BLaER1 (cell line): Measurements from ENCODE around the gene YIPF1.

Experiments
- H3K27ac ChIP-seq: shearing (Covaris generic); formaldehyde crosslinking; 2 replicates; pipeline ENCODE4 v1.8.1; 2022
- H3K27me3 ChIP-seq: shearing (Covaris generic); formaldehyde crosslinking; 2 replicates; pipeline ENCODE4 v1.8.1; 2022
- H3K36me3 ChIP-seq: shearing (Covaris generic); formaldehyde crosslinking; 2 replicates; pipeline ENCODE4 v1.8.1; 2022
- H3K4me1 ChIP-seq: shearing (Covaris generic); formaldehyde crosslinking; 2 replicates; pipeline ENCODE4 v1.8.1; 2022
- H3K4me2 ChIP-seq: shearing (Covaris generic); formaldehyde crosslinking; 2 replicates; pipeline ENCODE4 v1.8.1; 2022
- H3K4me3 ChIP-seq: shearing (Covaris generic); formaldehyde crosslinking; 2 replicates; pipeline ENCODE4 v1.8.1; 2022
- H3K9ac ChIP-seq: shearing (Covaris generic); formaldehyde crosslinking; 2 replicates; pipeline ENCODE4 v1.8.1; 2022
- H3K9me3 ChIP-seq: shearing (Covaris generic); formaldehyde crosslinking; 2 replicates; pipeline ENCODE4 v1.8.1; 2022
- H4K20me1 ChIP-seq: shearing (Covaris generic); formaldehyde crosslinking; 2 replicates; pipeline ENCODE4 v1.8.1; 2022
- Cebpa-rat ChIP-seq: shearing (Covaris generic); IDR thresholded peaks from 2 replicates; pipeline ENCODE4 v1.8.1; 2022

Gene YIPF1

GRCh38 chr1:53918343-53918742 lies 28.7 kb upstream of the YIPF1 start:
- Histone ChIP-seq H3K9me3 (no peaks in the 10 kb centered on the region), H3K36me3 (peaks cover 60% of the 10 kb centered on the region), H3K27me3 (no peaks in the 10 kb centered on the region), H4K20me1 (no peaks in the 10 kb centered on the region), H3K4me3 (no peak overlapping the region), H3K4me1 (no peaks in the 10 kb centered on the region), H3K27ac (no peak overlapping the region), H3K9ac (no peak overlapping the region), H3K4me2 (no peak overlapping the region)
- no peak for TF ChIP-seq Cebpa-rat

- H3K36me3 ChIP-seq, result peaks cover 31% of the 10 kb centered on the region
Measured at GRCh38 chr1:53913352-53914033, 23.9 kb upstream of the YIPF1 start.

GRCh38 chr1:53911442-53911841 lies 21.8 kb upstream of the YIPF1 start:
- no peak overlapping the region for H3K9ac ChIP-seq
- no peaks in the 10 kb centered on the region for H4K20me1 ChIP-seq
- H3K36me3 ChIP-seq, result peaks cover 18% of the 10 kb centered on the region
- H3K27ac ChIP-seq, result no peak overlapping the region
- H3K4me2 ChIP-seq, result no peak overlapping the region
- no peaks in the 10 kb centered on the region for H3K9me3 ChIP-seq
- no peaks in the 10 kb centered on the region for H3K27me3 ChIP-seq
- TF ChIP-seq Cebpa-rat, result no peak
- no peaks in the 10 kb centered on the region for H3K4me1 ChIP-seq
- no peak overlapping the region for H3K4me3 ChIP-seq

More at GRCh38 chr1:53913352-53914033, 23.9 kb upstream of the YIPF1 start:
- Histone ChIP-seq H4K20me1 (no peaks in the 10 kb centered on the region), H3K4me2 (no peak overlapping the region), H3K9me3 (no peaks in the 10 kb centered on the region), H3K4me1 (no peaks in the 10 kb centered on the region), H3K27me3 (no peaks in the 10 kb centered on the region), H3K4me3 (no peak overlapping the region), H3K27ac (no peak overlapping the region), H3K9ac (no peak overlapping the region)
- TF ChIP-seq Cebpa-rat, result no peak

GRCh38 chr1:53909946-53910345 lies 20.3 kb upstream of the YIPF1 start:
- Histone ChIP-seq H3K27ac (no peak overlapping the region), H4K20me1 (no peaks in the 10 kb centered on the region), H3K4me2 (no peak overlapping the region), H3K9ac (no peak overlapping the region), H3K4me1 (no peaks in the 10 kb centered on the region), H3K36me3 (peaks cover 18% of the 10 kb centered on the region), H3K9me3 (no peaks in the 10 kb centered on the region), H3K4me3 (no peak overlapping the region), H3K27me3 (no peaks in the 10 kb centered on the region)
- TF ChIP-seq Cebpa-rat, result no peak

- H3K9me3 ChIP-seq, result no peaks in the 10 kb centered on the region
- no peaks in the 10 kb centered on the region for H4K20me1 ChIP-seq
- H3K4me2 ChIP-seq, result no peak overlapping the region
- H3K4me3 ChIP-seq, result no peak overlapping the region
- peaks cover 24% of the 10 kb centered on the region for H3K4me1 ChIP-seq
- H3K27ac ChIP-seq, result no peak overlapping the region
- H3K27me3 ChIP-seq, result no peaks in the 10 kb centered on the region
- no peak for TF ChIP-seq Cebpa-rat
- no peaks in the 10 kb centered on the region for H3K36me3 ChIP-seq
- H3K9ac ChIP-seq, result no peak overlapping the region
Measured at GRCh38 chr1:53906121-53906520, 16.5 kb upstream of the YIPF1 start.

GRCh38 chr1:53905509-53905908 lies 15.9 kb upstream of the YIPF1 start:
- no peak for TF ChIP-seq Cebpa-rat
- Histone ChIP-seq H3K27me3 (no peaks in the 10 kb centered on the region), H3K4me2 (no peak overlapping the region), H3K4me3 (no peak overlapping the region), H4K20me1 (no peaks in the 10 kb centered on the region), H3K9me3 (no peaks in the 10 kb centered on the region), H3K4me1 (peaks cover 24% of the 10 kb centered on the region), H3K9ac (no peak overlapping the region), H3K27ac (no peak overlapping the region), H3K36me3 (no peaks in the 10 kb centered on the region)

GRCh38 chr1:53902235-53903138 lies 12.9 kb upstream of the YIPF1 start:
- H3K4me1 ChIP-seq, result peaks cover 30% of the 10 kb centered on the region
- no peaks in the 10 kb centered on the region for H4K20me1 ChIP-seq
- H3K27ac ChIP-seq, result peak overlapping the region; percentile 30; the same call in 1 of the 2 replicates
- H3K4me2 ChIP-seq, result peak overlapping the region; percentile 63
- H3K9me3 ChIP-seq, result no peaks in the 10 kb centered on the region
- TF ChIP-seq Cebpa-rat, result no peak
- no peaks in the 10 kb centered on the region for H3K27me3 ChIP-seq
- no peak overlapping the region for H3K4me3 ChIP-seq
- no peak overlapping the region for H3K9ac ChIP-seq
- H3K36me3 ChIP-seq, result no peaks in the 10 kb centered on the region

GRCh38 chr1:53899708-53900107 lies 10.1 kb upstream of the YIPF1 start:
- H3K4me2 ChIP-seq, result no peak overlapping the region
- H3K27ac ChIP-seq, result no peak overlapping the region

GRCh38 chr1:53899206-53899628 lies 9.6 kb upstream of the YIPF1 start:
- no peak overlapping the region for H3K9ac ChIP-seq
- no peaks in the 10 kb centered on the region for H4K20me1 ChIP-seq
- H3K4me3 ChIP-seq, result no peak overlapping the region
- H3K27me3 ChIP-seq, result no peaks in the 10 kb centered on the region
- H3K9me3 ChIP-seq, result no peaks in the 10 kb centered on the region
- peaks cover 29% of the 10 kb centered on the region for H3K4me1 ChIP-seq
- TF ChIP-seq Cebpa-rat, result no peak
- no peak overlapping the region for H3K27ac ChIP-seq
- H3K36me3 ChIP-seq, result no peaks in the 10 kb centered on the region
- peak overlapping the region; percentile 16; the same call in 1 of the 2 replicates for H3K4me2 ChIP-seq

More at GRCh38 chr1:53899708-53900107, 10.1 kb upstream of the YIPF1 start:
- Histone ChIP-seq H4K20me1 (no peaks in the 10 kb centered on the region), H3K9me3 (no peaks in the 10 kb centered on the region), H3K4me3 (no peak overlapping the region), H3K4me1 (peaks cover 30% of the 10 kb centered on the region), H3K27me3 (no peaks in the 10 kb centered on the region), H3K36me3 (no peaks in the 10 kb centered on the region), H3K9ac (no peak overlapping the region)
- no peak for TF ChIP-seq Cebpa-rat

GRCh38 chr1:53896635-53897229 lies 7.1 kb upstream of the YIPF1 start:
- H3K4me1 ChIP-seq, result peaks cover 17% of the 10 kb centered on the region
- H3K36me3 ChIP-seq, result no peaks in the 10 kb centered on the region
- H3K4me3 ChIP-seq, result no peak overlapping the region
- TF ChIP-seq Cebpa-rat, result no peak
- no peaks in the 10 kb centered on the region for H4K20me1 ChIP-seq
- no peak overlapping the region for H3K27ac ChIP-seq
- no peak overlapping the region for H3K9ac ChIP-seq
- no peaks in the 10 kb centered on the region for H3K27me3 ChIP-seq
- H3K4me2 ChIP-seq, result no peak overlapping the region
- no peaks in the 10 kb centered on the region for H3K9me3 ChIP-seq
